Umbilical cord (tissue), 2 donors: ENCODE measurements around the gene FAM186B. TPM values are rescaled to one million over a fixed set of nuclear protein-coding genes. Genes with fewer than 3 reads are reported as not detected.
"Not testable (repeated sequence)": the region's sequence is repeated elsewhere in the genome, so short reads cannot be mapped to it uniquely, and the experiment has no call there.

Experiments used
- DNase-seq: peaks from one replicate; pipeline ENCODE4 v3.0.0-alpha.2; 2015; ENCODE audit warnings: low spot score
- total RNA-seq: library from RNA; depleted of rRNA; stranded (reverse); fragments of >200 nt; gene quantifications from one replicate; pipeline ENCODE4 v1.2.3, GENCODE V29; 2014; ENCODE audit warnings: low replicate concordance; ENCODE audit not compliant: insufficient read depth

FAM186B gene
- total RNA-seq, 1 donor from 2014 or later: not detected

DNA sequence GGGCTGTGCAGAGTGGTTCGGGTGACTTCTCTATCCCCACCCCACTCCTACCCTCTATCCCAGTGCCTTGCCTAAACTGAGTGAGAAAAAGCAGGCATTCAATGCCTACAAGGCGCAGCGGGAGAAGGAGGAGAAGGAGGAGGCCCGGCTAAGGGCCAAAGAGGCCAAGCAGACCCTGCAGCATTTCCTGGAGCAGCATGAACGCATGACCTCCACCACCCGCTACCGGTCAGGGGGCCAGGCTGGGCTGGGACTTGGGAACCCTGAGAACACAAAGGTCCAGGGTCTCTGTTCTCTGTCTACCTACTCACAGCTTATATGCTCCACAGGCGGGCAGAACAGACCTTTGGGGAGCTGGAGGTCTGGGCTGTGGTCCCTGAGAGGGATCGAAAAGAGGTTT lies 29.6 kb upstream of the FAM186B start:
- no peak for DNase-seq

DNA sequence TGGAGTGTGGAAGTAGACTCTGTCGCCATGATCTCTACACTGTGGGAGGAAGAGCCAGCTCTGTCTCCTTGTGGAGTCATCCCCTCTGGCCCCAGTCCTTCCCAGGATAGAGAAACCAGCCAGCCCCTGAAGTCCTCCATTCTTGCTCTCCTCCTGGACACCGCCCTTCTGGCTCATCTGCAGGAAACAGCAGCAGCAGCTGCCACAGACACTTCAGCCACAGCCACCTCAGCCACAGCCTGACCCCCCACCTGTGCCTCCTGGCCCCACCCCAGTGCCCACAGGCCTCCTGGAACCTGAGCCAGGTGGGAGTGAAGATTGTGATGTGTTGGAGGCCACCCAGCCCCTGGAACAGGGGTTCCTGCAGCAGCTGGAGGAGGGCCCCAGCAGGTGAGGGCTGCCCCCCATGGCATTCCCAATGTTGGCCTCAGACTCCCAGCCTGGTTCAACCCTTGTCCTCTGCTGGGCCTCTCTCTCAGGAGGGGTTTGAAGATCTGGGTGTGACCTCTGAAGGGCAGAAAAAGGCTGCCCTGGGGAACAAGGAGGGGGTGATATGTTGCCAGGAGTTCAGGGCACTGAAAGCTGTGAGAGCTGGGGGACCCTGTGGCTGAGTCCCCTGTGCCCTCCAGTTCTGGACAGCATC lies 28.4 kb upstream of the FAM186B start:
- no peak for DNase-seq

- no peak for DNase-seq
Observed at GRCh38 chr12:49632986-49633702, 27.7 kb upstream of the FAM186B start.

- no peak for DNase-seq
Observed at GRCh38 chr12:49632401-49632800, 27.0 kb upstream of the FAM186B start.

DNA sequence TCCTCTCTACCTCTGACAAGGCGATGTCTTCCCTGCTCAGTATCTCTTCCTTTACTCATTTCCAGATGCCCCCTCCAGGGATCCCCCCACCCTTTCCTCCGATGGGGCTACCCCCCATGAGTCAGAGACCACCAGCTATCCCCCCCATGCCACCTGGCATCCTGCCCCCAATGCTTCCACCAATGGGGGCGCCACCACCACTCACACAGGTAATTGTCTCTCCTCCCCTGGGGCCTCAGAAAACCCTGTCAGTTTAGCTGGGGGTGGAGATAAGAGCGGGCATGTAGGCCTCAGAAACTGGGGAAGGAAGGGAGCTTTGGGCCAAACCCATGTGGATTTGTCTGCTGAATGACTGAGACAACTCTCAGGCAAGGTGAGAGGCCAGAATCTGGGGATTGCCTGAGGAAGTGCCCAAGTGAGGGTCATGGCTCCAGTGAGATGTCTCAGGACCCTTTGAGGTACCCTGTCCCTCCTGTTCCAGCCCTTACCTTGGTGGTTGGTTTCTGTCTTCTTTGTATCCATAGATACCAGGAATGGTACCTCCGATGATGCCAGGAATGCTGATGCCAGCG lies 26.0 kb upstream of the FAM186B start:
- no peak for DNase-seq

DNA sequence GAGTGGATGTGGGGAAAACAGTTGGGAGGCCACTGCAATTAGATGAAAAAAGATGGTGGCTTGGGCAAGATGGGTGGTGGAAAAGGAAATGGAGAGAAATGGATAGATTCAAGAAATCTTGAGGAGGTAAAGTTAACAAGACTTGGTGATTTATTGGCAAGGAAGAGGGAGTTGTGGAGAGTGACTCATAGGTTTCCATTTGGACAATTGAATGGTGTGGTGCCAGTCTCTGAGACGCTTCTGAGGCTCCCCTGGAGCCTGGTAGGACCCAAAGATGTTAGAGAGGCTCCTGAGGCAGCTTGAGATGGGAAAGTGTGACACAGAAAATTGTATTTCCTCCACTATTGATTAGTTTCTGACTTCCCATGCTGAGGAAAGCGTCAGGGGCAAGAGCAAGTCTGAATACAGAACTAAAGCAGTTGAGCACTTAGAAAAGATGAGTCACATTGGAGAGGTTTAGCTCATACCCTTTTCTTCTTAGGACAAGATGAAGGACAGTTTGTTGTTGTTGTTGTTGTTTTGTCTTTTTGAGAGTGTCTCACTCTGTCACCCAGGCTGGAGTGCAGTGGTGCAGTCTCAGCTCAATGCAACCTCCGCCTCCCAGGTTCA lies 22.4 kb upstream of the FAM186B start:
- DNase-seq: no peak

DNA sequence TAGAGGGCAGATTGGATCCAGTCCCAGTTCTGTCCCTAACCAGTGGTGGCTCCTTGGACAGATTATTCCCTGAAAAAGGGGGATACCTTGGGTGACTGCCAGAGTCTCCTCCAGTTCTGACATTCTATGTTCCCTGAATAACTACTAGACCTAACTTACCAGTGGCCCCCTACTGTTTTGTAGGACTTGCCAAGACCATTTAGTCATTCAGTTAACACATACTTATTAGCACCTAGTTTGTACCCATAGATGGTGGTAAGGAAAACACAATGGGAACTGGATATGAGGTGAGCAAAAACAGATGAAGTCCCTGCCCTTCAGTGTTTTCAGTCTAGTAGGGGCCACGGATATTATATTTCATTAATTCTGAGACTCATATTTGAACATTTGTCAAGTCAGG lies 21.4 kb upstream of the FAM186B start:
- no peak for DNase-seq

DNA sequence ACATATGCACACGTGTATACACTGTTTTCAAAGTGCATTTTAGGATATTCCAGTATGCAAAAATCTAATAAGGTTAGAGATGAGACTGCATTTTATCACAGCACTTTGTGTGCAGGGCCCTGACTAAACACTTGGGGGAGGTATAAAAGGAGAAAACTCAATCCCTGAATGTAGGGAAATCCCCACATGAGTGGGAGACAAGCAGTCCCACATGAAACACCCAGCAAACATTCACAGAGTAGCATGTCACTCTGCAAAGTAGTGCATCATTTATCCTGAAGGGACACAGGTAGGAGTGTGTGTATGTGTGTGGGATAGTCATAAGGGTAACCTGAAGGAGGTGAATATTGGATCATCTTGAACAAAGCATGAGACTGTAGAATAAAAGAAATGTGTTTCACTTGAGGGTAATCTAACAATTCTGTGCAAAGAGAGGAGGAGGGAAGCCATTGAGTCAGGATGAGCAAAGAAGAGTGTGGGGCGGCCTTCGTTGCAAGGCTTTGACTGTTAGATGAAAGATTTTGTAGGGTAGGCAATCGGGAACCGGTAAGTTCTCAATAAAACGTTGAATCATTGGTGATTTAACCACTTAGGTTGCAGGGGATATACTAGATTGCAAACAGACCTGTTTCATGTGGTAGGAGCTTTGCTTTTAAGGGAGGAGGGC lies 20.9 kb upstream of the FAM186B start:
- DNase-seq: no peak

DNA sequence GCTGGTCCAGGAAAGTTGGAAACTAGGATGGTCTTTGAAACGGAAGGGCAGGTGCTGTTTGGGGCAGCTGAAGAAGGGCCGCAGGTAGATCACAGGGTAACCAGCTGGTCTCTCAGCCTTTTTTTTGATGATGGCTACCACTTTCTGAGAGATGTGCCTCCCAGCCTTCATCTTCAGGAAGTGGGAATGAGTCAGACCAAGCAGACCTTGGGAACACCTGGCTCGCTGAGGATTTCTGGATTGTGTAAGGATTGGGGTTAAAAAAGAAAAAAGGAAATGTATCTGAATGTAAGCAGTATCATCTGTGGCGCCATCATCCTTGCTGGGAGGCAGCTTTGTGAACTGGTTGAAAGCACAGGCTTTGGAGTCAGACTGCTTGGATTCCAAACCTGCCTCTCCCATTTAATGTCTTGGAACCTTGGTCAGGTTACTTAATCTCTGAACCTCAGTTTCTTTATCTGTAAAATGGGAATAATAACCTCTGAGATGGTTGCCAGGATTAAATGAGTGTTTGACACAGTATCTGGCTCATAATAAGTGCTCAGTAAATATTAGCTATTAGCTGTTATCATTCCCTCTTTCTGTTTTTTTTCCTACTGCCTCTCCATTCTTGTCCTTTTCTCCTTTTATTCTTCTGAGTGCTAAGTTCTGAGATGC lies 19.6 kb upstream of the FAM186B start:
- DNase-seq: no peak

GRCh38 chr12:49623142-49623904 lies 17.9 kb upstream of the FAM186B start, which contains the start of gene PRPF40B:
Gene PRPF40B (plus strand): TSS chr12:49623561. CDS start chr12:49623591, 30 bp downstream.
- DNase-seq: peak; percentile 87

GRCh38 chr12:49622501-49623141 lies 17.2 kb upstream of the FAM186B start:
- no peak for DNase-seq

DNA sequence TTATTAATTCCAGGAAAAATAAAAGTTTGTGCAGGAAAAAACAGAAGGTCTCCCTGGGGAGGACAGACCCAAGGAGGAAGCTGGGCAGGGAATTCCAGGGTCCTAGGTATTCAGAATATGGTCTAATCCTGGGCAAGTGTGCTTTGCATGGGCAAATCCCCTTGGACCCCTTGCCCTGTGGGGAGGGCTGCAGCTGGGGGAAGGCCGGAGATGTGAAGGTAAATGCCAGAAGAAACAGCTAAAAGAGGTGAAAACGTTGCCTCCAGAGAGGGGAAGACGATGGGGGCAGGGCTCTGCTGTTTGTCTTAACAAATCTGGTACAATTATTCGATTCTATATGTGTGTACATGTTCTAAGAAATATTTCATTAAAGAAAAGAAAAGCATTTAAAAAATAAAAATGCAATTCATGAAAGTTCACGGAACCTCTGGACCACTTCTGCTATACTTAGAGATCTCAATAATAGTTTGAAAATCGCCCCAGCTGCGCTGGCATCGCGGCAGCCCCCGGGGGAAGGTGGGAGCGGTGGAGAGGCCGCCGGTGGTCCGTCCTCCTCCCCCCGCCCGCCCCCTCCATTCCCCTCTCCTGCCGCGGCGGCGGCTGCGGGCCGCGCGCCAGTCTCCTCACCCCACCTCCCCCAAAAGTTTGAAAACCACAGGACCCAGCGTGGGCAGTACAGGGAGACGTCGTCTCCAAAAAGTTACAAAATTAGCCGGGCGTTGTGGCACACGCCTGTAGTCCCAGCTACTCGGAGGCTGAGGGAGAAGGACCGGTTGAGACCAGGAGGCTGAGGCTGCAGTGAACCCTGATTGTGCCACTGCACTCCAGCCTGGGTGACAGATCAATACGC lies 16.4 kb upstream of the FAM186B start:
- no peak for DNase-seq

- DNase-seq: no peak
Observed at GRCh38 chr12:49619286-49619685, 13.8 kb upstream of the FAM186B start.

DNA sequence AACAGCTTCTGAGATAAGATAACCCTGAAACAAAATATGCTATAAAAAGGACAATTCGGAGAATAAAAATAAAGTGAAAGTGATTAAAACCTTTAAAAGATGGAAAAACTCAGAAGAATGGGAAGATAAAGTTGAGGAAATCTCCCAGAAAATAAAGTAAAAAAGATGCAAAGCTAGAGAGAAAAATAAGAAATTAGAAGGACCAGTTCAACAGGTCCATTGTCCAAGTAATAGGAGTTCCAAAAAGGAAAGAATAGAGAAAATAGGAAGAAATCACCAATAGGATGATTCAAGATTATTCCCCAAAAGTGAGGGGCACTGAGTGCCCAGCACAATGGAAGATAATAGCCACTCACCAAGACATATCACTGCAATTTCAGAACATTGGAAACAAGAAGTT lies 13.1 kb upstream of the FAM186B start:
- DNase-seq: no peak

DNA sequence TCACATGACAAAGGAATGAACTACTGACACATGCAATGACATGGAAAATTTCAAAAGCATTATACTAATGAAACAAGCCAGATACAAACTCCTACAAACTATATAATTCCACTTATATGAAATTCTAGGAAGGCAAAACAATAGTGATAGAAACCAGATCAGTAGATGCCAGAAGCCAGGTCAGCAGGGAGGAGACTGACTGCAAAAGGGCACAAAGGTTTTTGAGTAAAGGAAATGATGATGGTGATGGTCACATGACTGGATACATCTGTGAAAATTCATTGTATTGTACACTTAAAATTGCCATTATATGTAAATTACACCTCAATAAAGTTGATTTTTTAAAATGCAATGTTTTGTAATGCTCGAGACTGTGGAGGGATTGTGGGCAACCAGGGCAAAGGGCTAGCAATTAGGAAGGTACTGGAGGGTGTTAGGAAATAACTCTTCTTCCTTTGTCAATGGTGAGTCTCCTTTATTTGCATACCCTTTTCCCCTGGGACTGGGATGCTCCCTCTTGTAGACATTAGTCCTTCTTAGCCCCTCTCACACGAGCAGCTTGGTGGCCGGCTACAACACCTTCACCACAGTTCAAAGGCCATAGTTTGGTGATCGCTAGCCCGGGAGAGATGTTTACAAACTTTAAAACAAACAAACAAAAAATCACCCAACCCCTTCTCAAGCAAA lies 11.2 kb upstream of the FAM186B start:
- DNase-seq: no peak

DNA sequence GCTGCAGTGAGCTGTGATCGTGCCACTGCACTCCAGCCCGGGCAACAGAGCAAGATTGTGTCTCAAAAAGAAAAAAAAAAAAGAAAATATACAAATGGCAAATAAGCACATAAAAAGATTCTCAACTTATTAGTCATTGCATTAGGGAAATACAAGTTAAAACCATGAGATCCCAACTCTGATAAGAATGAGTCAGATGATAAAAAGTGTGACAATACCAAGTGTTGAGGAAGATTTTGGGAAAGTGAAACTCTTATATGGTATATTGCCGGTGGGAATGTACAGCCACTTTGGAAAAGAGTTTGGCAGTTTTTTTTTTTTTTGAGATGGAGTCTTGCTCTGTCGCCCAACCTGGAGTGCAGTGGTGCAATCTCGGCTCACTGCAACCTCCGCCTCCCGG lies 10.3 kb upstream of the FAM186B start:
- no peak for DNase-seq

GRCh38 chr12:49612210-49612609 lies 6.8 kb upstream of the FAM186B start:
- no peak for DNase-seq

GRCh38 chr12:49610785-49611184 lies 5.3 kb upstream of the FAM186B start:
- DNase-seq: not testable (repeated sequence)

DNA sequence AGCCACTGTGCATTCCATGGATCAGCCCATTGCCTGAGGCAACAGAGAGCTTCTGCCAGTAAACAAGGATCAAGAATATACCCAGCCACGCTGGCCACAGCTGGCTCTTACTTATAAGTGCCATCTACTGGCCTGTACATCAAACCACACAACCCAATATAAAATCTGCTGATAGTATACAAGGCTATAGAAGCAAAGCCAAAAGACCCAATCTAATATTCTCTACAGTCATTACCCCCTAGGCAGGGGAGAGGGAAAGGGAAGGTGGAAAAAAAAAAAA lies 4.4 kb upstream of the FAM186B start:
- DNase-seq: no peak
